ENCODE measurements around the gene MATN1.

MATN1 gene

DNA sequence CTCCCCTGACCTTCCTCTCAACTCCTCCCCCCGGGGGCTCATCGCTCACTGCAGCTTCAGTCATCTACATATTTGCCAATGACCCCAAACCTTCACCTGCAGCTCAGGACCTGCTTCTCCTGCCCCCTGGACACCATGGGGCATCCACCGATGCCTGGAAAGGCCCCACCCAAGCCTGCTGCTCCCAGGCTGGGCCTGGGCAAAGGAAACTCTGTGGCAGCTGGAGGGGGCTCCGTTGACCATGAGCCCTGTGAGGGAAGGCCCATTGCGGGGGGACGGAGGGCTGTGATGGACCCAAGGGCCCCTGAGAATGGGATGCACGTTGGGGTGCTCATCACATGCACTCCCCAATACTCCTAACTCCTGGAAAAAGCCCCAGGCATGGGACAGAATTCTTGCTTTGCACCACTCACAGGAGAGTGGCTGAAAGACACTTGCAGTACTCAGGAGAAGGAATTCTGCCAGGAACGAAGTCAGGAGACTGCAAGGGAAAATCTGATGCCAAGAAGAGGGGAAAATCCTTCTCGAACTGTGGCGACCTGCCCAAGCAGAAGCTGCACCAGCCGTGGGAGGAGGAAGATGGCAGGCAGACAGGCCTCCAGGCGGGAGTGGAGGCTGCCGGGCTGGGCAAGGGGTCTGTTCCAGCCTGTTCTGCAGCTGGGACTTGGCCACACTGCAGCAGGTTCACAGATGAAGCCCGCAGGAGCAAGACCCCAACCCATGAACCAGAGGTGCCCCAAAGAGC, 18.4 kb downstream of the MATN1 start:
- no peaks in the 10 kb centered on the region for H3K9me3 ChIP-seq (ENCODE audit: insufficient read depth, low read depth, low read length)

GRCh38 chr1:30704271-30704670, 19.1 kb downstream of the MATN1 start:
- H3K4me3 ChIP-seq (ENCODE audit: low read length) = no peak overlapping the region
- no peaks in the 10 kb centered on the region for H3K9me3 ChIP-seq (ENCODE audit: insufficient read depth, low read depth, low read length)
- no peak overlapping the region for H3K9ac ChIP-seq (ENCODE audit: low read depth, low read length)
- peaks cover 5% of the 10 kb centered on the region; the same call in 1 of the 2 replicates for H3K4me1 ChIP-seq (ENCODE audit: insufficient read depth, low read length)
- no peaks in the 10 kb centered on the region for H3K27me3 ChIP-seq (ENCODE audit: insufficient read depth, low read length)
- H3K36me3 ChIP-seq (ENCODE audit: insufficient read depth, low read depth, low read length) = no peaks in the 10 kb centered on the region
- no peak overlapping the region for H3K27ac ChIP-seq (ENCODE audit: low read length)

More for the DNA sequence above, 18.4 kb downstream of the MATN1 start:
- no peak overlapping the region for H3K4me3 ChIP-seq (ENCODE audit: low read length)
- no peak overlapping the region for H3K9ac ChIP-seq (ENCODE audit: low read depth, low read length)
- no peaks in the 10 kb centered on the region for H3K27me3 ChIP-seq (ENCODE audit: insufficient read depth, low read length)
- peaks cover 5% of the 10 kb centered on the region; the same call in 1 of the 2 replicates for H3K4me1 ChIP-seq (ENCODE audit: insufficient read depth, low read length)
- H3K36me3 ChIP-seq (ENCODE audit: insufficient read depth, low read depth, low read length) = no peaks in the 10 kb centered on the region
- no peak overlapping the region for H3K27ac ChIP-seq (ENCODE audit: low read length)

- peaks cover 3% of the 10 kb centered on the region; the same call in 1 of the 2 replicates for H3K4me1 ChIP-seq (ENCODE audit: insufficient read depth, low read length)
- no peak overlapping the region for H3K27ac ChIP-seq (ENCODE audit: low read length)
- no peaks in the 10 kb centered on the region for H3K9me3 ChIP-seq (ENCODE audit: insufficient read depth, low read depth, low read length)
- H3K4me3 ChIP-seq (ENCODE audit: low read length) = no peak overlapping the region
- H3K9ac ChIP-seq (ENCODE audit: low read depth, low read length) = no peak overlapping the region
- H3K27me3 ChIP-seq (ENCODE audit: insufficient read depth, low read length) = no peaks in the 10 kb centered on the region
- H3K36me3 ChIP-seq (ENCODE audit: insufficient read depth, low read depth, low read length) = no peaks in the 10 kb centered on the region
These were observed 20.6 kb downstream of the MATN1 start for GRCh38 chr1:30702823-30703222.

DNA sequence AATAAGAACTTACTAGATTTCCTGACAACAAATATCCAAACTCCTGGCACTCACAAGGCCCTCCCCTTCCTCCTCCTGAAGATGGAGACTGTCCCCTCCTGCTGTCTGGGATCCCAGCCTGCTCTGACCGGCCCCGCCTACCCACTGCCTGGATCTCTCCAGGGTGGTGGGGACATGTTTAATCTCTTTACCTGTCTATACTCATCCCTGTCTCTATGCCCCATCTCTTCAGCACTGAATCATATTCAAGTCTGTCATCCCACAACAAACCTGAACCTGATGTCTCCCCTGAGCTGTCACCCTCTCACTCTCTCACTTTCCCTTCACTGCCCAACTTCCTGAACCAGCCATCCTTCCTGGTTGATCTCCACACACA, 22.1 kb downstream of the MATN1 start:
- no peak overlapping the region for H3K9ac ChIP-seq (ENCODE audit: low read depth, low read length)
- H3K4me3 ChIP-seq (ENCODE audit: low read length) = no peak overlapping the region
- no peaks in the 10 kb centered on the region for H3K36me3 ChIP-seq (ENCODE audit: insufficient read depth, low read depth, low read length)
- no peaks in the 10 kb centered on the region for H3K4me1 ChIP-seq (ENCODE audit: insufficient read depth, low read length)
- no peak overlapping the region for H3K27ac ChIP-seq (ENCODE audit: low read length)
- H3K9me3 ChIP-seq (ENCODE audit: insufficient read depth, low read depth, low read length) = no peaks in the 10 kb centered on the region
- H3K27me3 ChIP-seq (ENCODE audit: insufficient read depth, low read length) = no peaks in the 10 kb centered on the region

DNA sequence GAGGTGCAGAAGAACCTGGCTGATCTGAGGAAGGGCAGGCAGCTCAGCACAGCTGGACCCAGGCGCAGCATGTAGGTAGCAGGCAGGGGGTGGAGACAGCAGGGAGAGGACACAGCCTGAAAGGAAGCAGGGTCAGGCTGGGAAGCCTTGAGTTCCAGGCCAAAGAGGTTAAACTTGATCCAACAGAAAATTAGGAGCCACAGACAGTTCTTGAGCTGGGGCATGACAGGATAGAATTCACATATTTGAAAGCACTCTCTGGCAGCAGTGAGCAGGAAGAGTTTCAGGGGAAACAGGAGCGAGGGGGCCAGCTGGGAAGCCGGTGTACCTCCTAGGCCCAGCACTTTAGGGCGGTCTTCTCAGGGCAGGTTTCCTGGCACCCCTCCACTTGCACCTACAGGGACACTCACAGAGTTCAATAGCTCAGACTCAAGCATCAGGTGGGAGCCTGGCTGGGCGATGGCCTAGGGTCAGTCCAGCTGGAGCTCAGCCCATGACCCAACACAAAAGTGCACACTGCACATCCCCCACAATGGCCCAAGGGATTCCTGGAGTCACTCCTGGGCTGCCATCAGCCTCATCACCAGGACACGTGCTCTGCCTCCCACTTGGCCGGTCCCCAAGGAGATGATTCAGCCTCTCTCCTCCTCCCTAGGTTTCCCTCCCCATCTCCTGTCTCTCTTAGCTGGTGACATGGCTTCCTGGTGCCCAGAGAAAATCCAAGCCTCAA, 22.7 kb downstream of the MATN1 start:
- no peaks in the 10 kb centered on the region for H3K36me3 ChIP-seq (ENCODE audit: insufficient read depth, low read depth, low read length)
- no peak overlapping the region for H3K4me3 ChIP-seq (ENCODE audit: low read length)
- H3K4me1 ChIP-seq (ENCODE audit: insufficient read depth, low read length) = no peaks in the 10 kb centered on the region
- H3K9ac ChIP-seq (ENCODE audit: low read depth, low read length) = no peak overlapping the region
- no peaks in the 10 kb centered on the region for H3K9me3 ChIP-seq (ENCODE audit: insufficient read depth, low read depth, low read length)
- H3K27ac ChIP-seq (ENCODE audit: low read length) = no peak overlapping the region
- H3K27me3 ChIP-seq (ENCODE audit: insufficient read depth, low read length) = no peaks in the 10 kb centered on the region

- H3K27ac ChIP-seq (ENCODE audit: low read length) = no peak overlapping the region
- no peak overlapping the region for H3K4me3 ChIP-seq (ENCODE audit: low read length)
- H3K4me1 ChIP-seq (ENCODE audit: insufficient read depth, low read length) = no peaks in the 10 kb centered on the region
- H3K9ac ChIP-seq (ENCODE audit: low read depth, low read length) = no peak overlapping the region
- no peaks in the 10 kb centered on the region for H3K9me3 ChIP-seq (ENCODE audit: insufficient read depth, low read depth, low read length)
- no peaks in the 10 kb centered on the region for H3K27me3 ChIP-seq (ENCODE audit: insufficient read depth, low read length)
- H3K36me3 ChIP-seq (ENCODE audit: insufficient read depth, low read depth, low read length) = no peaks in the 10 kb centered on the region
These were observed 23.6 kb downstream of the MATN1 start for GRCh38 chr1:30699762-30700161.

DNA sequence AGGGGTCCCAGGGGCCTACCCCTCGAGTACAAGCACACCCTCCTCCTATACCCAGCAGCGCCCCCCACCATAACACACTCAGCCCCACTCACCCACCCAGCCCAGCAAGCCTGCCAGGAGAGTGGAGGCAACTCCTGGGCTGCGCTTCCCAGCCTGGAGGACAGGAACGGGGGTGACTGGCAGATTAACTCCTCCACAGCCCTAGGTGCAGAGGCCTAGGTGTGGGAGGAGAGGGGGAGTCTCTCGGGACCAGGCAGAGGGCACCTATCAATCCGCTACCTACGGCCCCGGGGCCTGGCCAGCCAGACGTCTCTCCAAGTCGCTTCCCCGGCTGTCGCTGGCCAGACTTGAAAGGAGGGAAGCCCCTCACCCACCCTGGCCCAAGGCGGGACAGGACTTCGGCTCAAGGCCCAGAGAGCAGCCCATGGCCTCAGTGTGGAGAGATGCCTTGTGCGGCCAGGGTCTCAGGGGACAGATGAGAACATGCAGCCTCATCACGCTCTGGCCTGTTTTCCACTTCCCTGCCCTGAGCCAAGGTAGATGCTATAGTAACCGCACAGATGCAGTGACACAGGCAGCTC, 24.9 kb downstream of the MATN1 start:
- no peaks in the 10 kb centered on the region for H3K27me3 ChIP-seq (ENCODE audit: insufficient read depth, low read length)
- no peak overlapping the region for H3K27ac ChIP-seq (ENCODE audit: low read length)
- no peaks in the 10 kb centered on the region for H3K36me3 ChIP-seq (ENCODE audit: insufficient read depth, low read depth, low read length)
- H3K9me3 ChIP-seq (ENCODE audit: insufficient read depth, low read depth, low read length) = no peaks in the 10 kb centered on the region
- no peaks in the 10 kb centered on the region for H3K4me1 ChIP-seq (ENCODE audit: insufficient read depth, low read length)
- H3K4me3 ChIP-seq (ENCODE audit: low read length) = no peak overlapping the region
- H3K9ac ChIP-seq (ENCODE audit: low read depth, low read length) = no peak overlapping the region

- H3K9me3 ChIP-seq (ENCODE audit: insufficient read depth, low read depth, low read length) = no peaks in the 10 kb centered on the region
- no peaks in the 10 kb centered on the region for H3K27me3 ChIP-seq (ENCODE audit: insufficient read depth, low read length)
- H3K36me3 ChIP-seq (ENCODE audit: insufficient read depth, low read depth, low read length) = no peaks in the 10 kb centered on the region
- H3K4me1 ChIP-seq (ENCODE audit: insufficient read depth, low read length) = no peaks in the 10 kb centered on the region
- H3K27ac ChIP-seq (ENCODE audit: low read length) = no peak overlapping the region
- H3K4me3 ChIP-seq (ENCODE audit: low read length) = no peak overlapping the region
- no peak overlapping the region for H3K9ac ChIP-seq (ENCODE audit: low read depth, low read length)
These were observed 25.6 kb downstream of the MATN1 start for GRCh38 chr1:30697571-30698376.

GRCh38 chr1:30696831-30697230, 26.6 kb downstream of the MATN1 start:
- Histone ChIP-seq H3K36me3 (ENCODE audit: insufficient read depth, low read depth, low read length) (no peaks in the 10 kb centered on the region), H3K9ac (ENCODE audit: low read depth, low read length) (no peak overlapping the region), H3K4me1 (ENCODE audit: insufficient read depth, low read length) (no peaks in the 10 kb centered on the region), H3K27me3 (ENCODE audit: insufficient read depth, low read length) (no peaks in the 10 kb centered on the region), H3K9me3 (ENCODE audit: insufficient read depth, low read depth, low read length) (no peaks in the 10 kb centered on the region), H3K27ac (ENCODE audit: low read length) (no peak overlapping the region), H3K4me3 (ENCODE audit: low read length) (no peak overlapping the region)

- Histone ChIP-seq H3K4me1 (ENCODE audit: insufficient read depth, low read length) (peaks cover under 1% of the 10 kb centered on the region; the same call in 1 of the 2 replicates), H3K27me3 (ENCODE audit: insufficient read depth, low read length) (no peaks in the 10 kb centered on the region), H3K4me3 (ENCODE audit: low read length) (no peak overlapping the region), H3K27ac (ENCODE audit: low read length) (no peak overlapping the region), H3K9me3 (ENCODE audit: insufficient read depth, low read depth, low read length) (no peaks in the 10 kb centered on the region), H3K36me3 (ENCODE audit: insufficient read depth, low read depth, low read length) (no peaks in the 10 kb centered on the region), H3K9ac (ENCODE audit: low read depth, low read length) (no peak overlapping the region)
These were observed 27.9 kb downstream of the MATN1 start for GRCh38 chr1:30695439-30695841.
